ENCODE results near the gene ZNF79. TPM values are rescaled to one million over a fixed set of nuclear protein-coding genes. Genes with fewer than 3 reads are reported as not detected.

The ZNF79 gene
- total RNA-seq (2021) (11.2 and 11.6 TPM in 2 replicates), Bru-seq, nascent RNA (percentile 74 among the genes with signal in this experiment), BruChase-seq, experiment 1, labeled RNA remaining after a 2-hour chase (percentile 68 among the genes with signal in this experiment), BruChase-seq, experiment 2, labeled RNA remaining after a 6-hour chase (percentile 75 among the genes with signal in this experiment)
- long read RNA-seq, partial matches to known transcripts, result 1 of 17 reads
- long read RNA-seq, other reads (novel, unspliced or antisense), result 7 of 17 reads

DNA sequence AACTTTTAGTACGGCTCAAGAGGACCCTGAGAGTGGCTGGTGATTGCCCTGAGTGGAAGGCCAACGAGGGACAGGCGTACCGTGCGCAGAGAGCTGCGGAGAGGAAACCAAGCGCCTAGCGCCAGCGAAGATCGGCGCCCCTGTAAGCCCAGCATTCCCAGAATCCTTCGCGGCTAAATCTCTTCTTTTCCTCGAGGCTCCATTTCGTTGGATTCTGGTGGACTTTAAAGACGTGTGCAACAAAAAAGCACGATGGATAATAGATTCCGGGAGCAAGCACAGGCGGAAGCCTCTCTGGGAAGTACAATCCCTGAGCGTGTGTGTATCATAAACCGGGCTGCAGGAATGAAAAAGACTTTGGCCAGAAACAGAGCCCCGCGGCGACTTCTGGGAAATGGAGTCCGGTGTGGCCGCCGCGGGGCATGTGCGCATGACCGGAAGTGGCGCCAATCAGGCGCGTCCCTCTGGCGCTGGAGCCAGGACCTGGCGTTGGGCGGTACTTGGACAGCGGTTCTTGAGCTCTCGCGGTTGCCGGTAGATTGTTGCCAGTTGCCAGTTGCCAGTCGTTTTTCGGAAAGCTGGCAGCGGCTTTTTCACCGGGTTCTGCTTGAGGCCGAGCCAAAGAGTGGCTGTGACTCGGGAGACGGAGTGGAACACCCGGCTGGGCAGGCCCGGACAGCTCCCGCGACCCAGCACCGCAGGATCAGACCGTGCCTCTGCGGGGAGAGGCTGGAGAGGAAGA is at the start of gene ZNF79:
Gene ZNF79 (plus strand): TSS at position 449 of the 742 bp plus-strand sequence. CDS start 406 bp downstream, outside the sequence.
- no TSS peak for BruUV-seq (replicated peaks)
- H3K4me3 ChIP-seq (ENCODE audit: low read depth, low read length, poor library complexity, severe bottlenecking), result peak within 1 kb of the TSS; percentile 90
- H3K36me3 ChIP-seq (ENCODE audit: insufficient read depth, low read length, poor library complexity, severe bottlenecking), result peaks cover 10% of the 10 kb centered on the region
- peaks cover 5% of the 10 kb centered on the region for H3K4me1 ChIP-seq (ENCODE audit: insufficient read depth, low read length, poor library complexity, severe bottlenecking)
- POLR2A ChIA-PET (ENCODE audit: low non-redundant PET), result interaction anchor here (0.5 kb wide), 1 partner anchor 947 kb away, joined by 8 read pairs; the partner anchor contains the start of gene URM1
- H3K27me3 ChIP-seq (replicated peaks; ENCODE audit: insufficient read depth, low read depth, low read length, poor library complexity), result no peaks in the 10 kb centered on the region
- peak within 1 kb of the TSS; percentile 91 for H3K27ac ChIP-seq (ENCODE audit: low read depth, low read length, poor library complexity, severe bottlenecking)
- intact Hi-C loops (cut with micrococcal nuclease; ENCODE audit: unreplicated experiment), result no loop called here
- DNase-seq (ENCODE audit: low spot score), result peak; percentile 92
- CTCF ChIA-PET, result no interaction called here
- TF ChIP-seq EZH2 (IDR thresholded peaks at IDR 0.05; ENCODE audit: borderline replicate concordance, low read depth, low read length, poor library complexity, severe bottlenecking), result no peak
- H3K9me3 ChIP-seq (ENCODE audit: low read depth, low read length, poor library complexity, severe bottlenecking), result no peaks in the 10 kb centered on the region

DNA sequence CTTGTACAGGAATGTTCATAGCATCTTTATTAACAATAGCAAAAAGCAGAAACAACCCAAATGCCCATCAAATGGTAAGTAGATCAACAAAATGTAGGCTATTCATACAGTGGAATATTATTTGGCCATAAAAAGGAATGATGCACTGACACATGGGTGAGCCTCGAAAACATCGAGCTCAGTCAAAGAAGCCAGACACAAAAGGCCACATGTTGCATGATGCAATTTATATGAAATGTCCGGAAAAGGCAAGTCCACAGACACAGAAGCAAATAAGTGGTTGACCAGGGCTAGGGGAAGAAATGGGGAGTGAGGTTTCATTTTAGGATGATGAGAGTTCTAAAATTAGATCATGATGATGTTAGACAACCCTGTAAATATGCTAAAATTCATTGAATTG is 43.7 kb upstream of the ZNF79 start:
- H3K4me3 ChIP-seq (ENCODE audit: low read depth, low read length, poor library complexity, severe bottlenecking), result no peak overlapping the region
- TF ChIP-seq, protein P1, sequence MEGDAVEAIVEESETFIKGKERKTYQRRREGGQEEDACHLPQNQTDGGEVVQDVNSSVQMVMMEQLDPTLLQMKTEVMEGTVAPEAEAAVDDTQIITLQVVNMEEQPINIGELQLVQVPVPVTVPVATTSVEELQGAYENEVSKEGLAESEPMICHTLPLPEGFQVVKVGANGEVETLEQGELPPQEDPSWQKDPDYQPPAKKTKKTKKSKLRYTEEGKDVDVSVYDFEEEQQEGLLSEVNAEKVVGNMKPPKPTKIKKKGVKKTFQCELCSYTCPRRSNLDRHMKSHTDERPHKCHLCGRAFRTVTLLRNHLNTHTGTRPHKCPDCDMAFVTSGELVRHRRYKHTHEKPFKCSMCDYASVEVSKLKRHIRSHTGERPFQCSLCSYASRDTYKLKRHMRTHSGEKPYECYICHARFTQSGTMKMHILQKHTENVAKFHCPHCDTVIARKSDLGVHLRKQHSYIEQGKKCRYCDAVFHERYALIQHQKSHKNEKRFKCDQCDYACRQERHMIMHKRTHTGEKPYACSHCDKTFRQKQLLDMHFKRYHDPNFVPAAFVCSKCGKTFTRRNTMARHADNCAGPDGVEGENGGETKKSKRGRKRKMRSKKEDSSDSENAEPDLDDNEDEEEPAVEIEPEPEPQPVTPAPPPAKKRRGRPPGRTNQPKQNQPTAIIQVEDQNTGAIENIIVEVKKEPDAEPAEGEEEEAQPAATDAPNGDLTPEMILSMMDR (conservative IDR thresholded peaks at IDR 0.05; ENCODE audit: low read depth, low read length), result no peak
- TF ChIP-seq EZH2 (IDR thresholded peaks at IDR 0.05; ENCODE audit: borderline replicate concordance, low read depth, low read length, poor library complexity, severe bottlenecking), result no peak
- no peak overlapping the region for H3K27ac ChIP-seq (ENCODE audit: low read depth, low read length, poor library complexity, severe bottlenecking)
- H3K4me1 ChIP-seq (ENCODE audit: insufficient read depth, low read length, poor library complexity, severe bottlenecking), result no peaks in the 10 kb centered on the region
- POLR2A ChIA-PET (ENCODE audit: low non-redundant PET), result no interaction called here
- H3K9me3 ChIP-seq (ENCODE audit: low read depth, low read length, poor library complexity, severe bottlenecking), result no peaks in the 10 kb centered on the region
- intact Hi-C loops (cut with micrococcal nuclease; ENCODE audit: unreplicated experiment), result no loop called here
- H3K36me3 ChIP-seq (ENCODE audit: insufficient read depth, low read length, poor library complexity, severe bottlenecking), result no peaks in the 10 kb centered on the region
- no peak for DNase-seq (ENCODE audit: low spot score)
- no TSS peak for BruUV-seq (replicated peaks)
- H3K27me3 ChIP-seq (replicated peaks; ENCODE audit: insufficient read depth, low read depth, low read length, poor library complexity), result no peaks in the 10 kb centered on the region
- CTCF ChIA-PET, result no interaction called here

DNA sequence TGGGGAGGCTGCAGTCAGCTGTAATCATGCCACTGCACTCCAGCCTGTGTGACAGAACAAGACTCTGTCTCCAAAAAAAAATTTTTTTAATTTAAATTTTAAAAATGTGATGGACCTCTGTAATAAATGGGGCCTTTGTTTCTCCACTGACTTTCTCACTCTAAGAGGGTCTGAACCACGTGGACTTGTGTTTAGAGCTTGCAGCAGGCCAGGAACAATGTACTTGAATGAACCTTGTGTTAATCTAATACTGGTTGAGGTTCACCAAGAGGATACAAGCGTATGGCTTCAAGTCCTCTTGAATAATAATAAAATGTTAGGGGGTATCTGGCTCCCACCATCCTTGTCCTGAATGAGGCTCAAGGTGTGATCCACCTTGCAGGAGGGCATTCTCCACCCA is 41.6 kb upstream of the ZNF79 start:
- CTCF ChIA-PET, result interaction anchor here (0.6 kb wide), 1 partner anchor 158 kb away, joined by 7 read pairs; no protein-coding TSS in a partner anchor

More for the DNA sequence above, 41.6 kb upstream of the ZNF79 start:
- no peaks in the 10 kb centered on the region for H3K4me1 ChIP-seq (ENCODE audit: insufficient read depth, low read length, poor library complexity, severe bottlenecking)
- H3K36me3 ChIP-seq (ENCODE audit: insufficient read depth, low read length, poor library complexity, severe bottlenecking), result no peaks in the 10 kb centered on the region
- intact Hi-C loops (cut with micrococcal nuclease; ENCODE audit: unreplicated experiment), result no loop called here
- POLR2A ChIA-PET (ENCODE audit: low non-redundant PET), result no interaction called here
- no peak overlapping the region for H3K27ac ChIP-seq (ENCODE audit: low read depth, low read length, poor library complexity, severe bottlenecking)
- H3K9me3 ChIP-seq (ENCODE audit: low read depth, low read length, poor library complexity, severe bottlenecking), result no peaks in the 10 kb centered on the region
- no TSS peak for BruUV-seq (replicated peaks)
- no peak for TF ChIP-seq EZH2 (IDR thresholded peaks at IDR 0.05; ENCODE audit: borderline replicate concordance, low read depth, low read length, poor library complexity, severe bottlenecking)
- TF ChIP-seq, protein P1 (conservative IDR thresholded peaks at IDR 0.05; ENCODE audit: low read depth, low read length), result no peak
- no peak for DNase-seq (ENCODE audit: low spot score)
- H3K4me3 ChIP-seq (ENCODE audit: low read depth, low read length, poor library complexity, severe bottlenecking), result no peak overlapping the region
- H3K27me3 ChIP-seq (replicated peaks; ENCODE audit: insufficient read depth, low read depth, low read length, poor library complexity), result no peaks in the 10 kb centered on the region
